K562 (cell line): ENCODE results near the gene DOCK8. TPM values are rescaled to one million over a fixed set of nuclear protein-coding genes. Genes with fewer than 3 reads are reported as not detected.
A peak's percentile ranks its signal among the peaks of the same experiment; 100 is the strongest.

Experiments
- ATAC-seq: fragments of 200-7000 bp; cut with Tn5 transposase; 3 replicates; pipeline ENCODE4 v1.9.1; 2020; ENCODE audit warnings: moderate library complexity
- BruUV-seq: library from RNA; stranded (reverse); fragments of 400-500 nt; replicated peaks from 2 replicates; lab custom pipeline; 2021; lab: Mats Ljungman, UMichigan
- CTCF ChIA-PET: fragments of 300-600 bp; formaldehyde crosslinking; extraction: SDS; loops from one replicate; lab custom pipeline; 2021; ENCODE audit warnings: low intra/inter-chr PET ratio; lab: Yijun Ruan, JAX
- POLR2A ChIA-PET: fragments of 300-600, 350-650 bp; sonication (Branson Sonifier 250); formaldehyde crosslinking; extraction: SDS; loops from one replicate; lab custom pipeline; 2021; ENCODE audit warnings: antibody characterized with exemption, inconsistent platforms; lab: Yijun Ruan, JAX
- DNase-seq, 4 experiments: peaks; one replicate each; pipeline versions ENCODE4 v3.0.0 to v3.0.0-alpha.2; 2011 to 2018; ENCODE audit warnings: low spot score in 3 of 4, mixed read lengths in 3 of 4; ENCODE audit errors: extremely low read depth in 1 of 4
- FAIRE-seq: peaks from 2 replicates; lab custom pipeline; 2011; peaks lifted over from hg19 to GRCh38; lab: Jason Lieb, UNC
- H2AFZ ChIP-seq: 2 replicates; pipeline ENCODE4 v1.6.0; 2011; ENCODE audit warnings: low read depth, low read length, control low read depth, inconsistent platforms
- H3K27ac ChIP-seq: fragments of 200-600 bp; 3 replicates; pipeline ENCODE4 v1.8.0; 2011; ENCODE audit warnings: low read depth, mild to moderate bottlenecking, control low read depth, inconsistent platforms, low read length, moderate library complexity, mixed read lengths; ENCODE audit errors: extremely low read depth
- H3K27me3 ChIP-seq, 2 experiments: fragments of 300-600 bp in 1 of 2; 2 replicates in 1 of 2; 3 replicates in 1 of 2; pipeline versions ENCODE4 v1.6.0 to v1.8.0; 2011; ENCODE audit warnings: inconsistent platforms in 2 of 2, low read length in 2 of 2, mild to moderate bottlenecking in 1 of 2, mixed read lengths in 1 of 2, moderate library complexity in 1 of 2; ENCODE audit not compliant: control insufficient read depth in 2 of 2, insufficient read depth in 2 of 2
- H3K36me3 ChIP-seq: fragments of 300-600 bp; 3 replicates; pipeline ENCODE4 v1.8.0; 2011; ENCODE audit warnings: mild to moderate bottlenecking, low read length, inconsistent platforms; ENCODE audit not compliant: control insufficient read depth, insufficient read depth
- H3K4me1 ChIP-seq, 2 experiments: fragments of 200-600 bp in 1 of 2; replicated peaks in 1 of 2; 2 replicates in 1 of 2; 3 replicates in 1 of 2; pipeline versions ENCODE4 v1.5.1 to v1.8.0; 2011; ENCODE audit warnings: inconsistent platforms in 2 of 2, low read length in 2 of 2, mild to moderate bottlenecking in 1 of 2, mixed read lengths in 1 of 2, moderate library complexity in 1 of 2; ENCODE audit not compliant: control insufficient read depth in 2 of 2, insufficient read depth in 2 of 2
- H3K4me2 ChIP-seq: 2 replicates; pipeline ENCODE4 v1.6.1; 2011; ENCODE audit warnings: low read length, control low read depth, inconsistent platforms, mixed read lengths; ENCODE audit not compliant: insufficient read depth
- H3K4me3 ChIP-seq: fragments of 200-600 bp; sonication (generic), shearing (Covaris generic); 2 replicates; pipeline ENCODE4 v1.5.1; 2016; ENCODE audit warnings: control low read depth, inconsistent platforms
- H3K79me2 ChIP-seq: fragments of 200-600 bp; 3 replicates; pipeline ENCODE4 v1.8.0; 2011; ENCODE audit warnings: low read length, inconsistent platforms; ENCODE audit not compliant: control insufficient read depth, insufficient read depth
- H3K9ac ChIP-seq, 2 experiments: 2 replicates each; pipeline versions ENCODE4 v1.6.0 to v1.6.1; 2011; ENCODE audit warnings: low read depth in 2 of 2, low read length in 2 of 2, control low read depth in 1 of 2, inconsistent platforms in 1 of 2, mild to moderate bottlenecking in 1 of 2, mixed read lengths in 1 of 2; ENCODE audit not compliant: insufficient read depth in 1 of 2
- H3K9me1 ChIP-seq: one replicate; pipeline ENCODE4 v1.6.0; 2011; ENCODE audit warnings: inconsistent platforms, mild to moderate bottlenecking, low read length, moderate library complexity; ENCODE audit not compliant: control insufficient read depth, insufficient read depth
- H3K9me3 ChIP-seq: replicated peaks from 2 replicates; pipeline ENCODE4 v1.5.1; 2011; ENCODE audit warnings: low read depth, low read length, inconsistent platforms; ENCODE audit not compliant: control insufficient read depth, insufficient read depth
- H4K20me1 ChIP-seq: replicated peaks from 2 replicates; pipeline ENCODE4 v1.6.1; 2011; ENCODE audit warnings: low read length, inconsistent platforms, mixed read lengths; ENCODE audit not compliant: control insufficient read depth, insufficient read depth
- ARID2 ChIP-seq: fragments of 450-650 bp; IDR thresholded peaks from 2 replicates; pipeline ENCODE4 v1.6.1; 2017; ENCODE audit warnings: antibody characterized with exemption, mild to moderate bottlenecking
- BCLAF1 ChIP-seq, 2 experiments: fragments of 450-650 bp in 1 of 2; IDR thresholded peaks; 2 replicates each; pipeline ENCODE4 v1.6.1; 2011 to 2017; ENCODE audit warnings: low read depth in 2 of 2, antibody characterized with exemption in 1 of 2, borderline replicate concordance in 1 of 2, low read length in 1 of 2, mild to moderate bottlenecking in 1 of 2, mixed read lengths in 1 of 2; ENCODE audit not compliant: control insufficient read depth in 1 of 2
- CBFA2T2 ChIP-seq: fragments of 450-650 bp; conservative IDR thresholded peaks from 2 replicates; pipeline ENCODE4 v1.6.1; 2017; ENCODE audit warnings: mild to moderate bottlenecking
- FOXA3 ChIP-seq, 2 experiments: fragments of 450-650 bp in 1 of 2; sonication (generic) in 1 of 2; formaldehyde crosslinking; IDR thresholded peaks in 1 of 2; conservative IDR thresholded peaks in 1 of 2; 2 replicates each; pipeline versions ENCODE4 v1.4.0 to v1.8.0; 2020 to 2022; ENCODE audit warnings: mild to moderate bottlenecking in 2 of 2, missing genetic modification reagents in 1 of 2
- NONO ChIP-seq, 2 experiments: fragments of 200-400 bp in 1 of 2; fragments of 450-650 bp in 1 of 2; formaldehyde crosslinking in 1 of 2; IDR thresholded peaks; 2 replicates each; pipeline ENCODE4 v1.6.1; 2017; ENCODE audit warnings: low read depth in 2 of 2, mild to moderate bottlenecking in 2 of 2, moderate library complexity in 2 of 2, low read length in 1 of 2
- NR1H2 ChIP-seq: sonication (generic); formaldehyde crosslinking; IDR thresholded peaks from 2 replicates; pipeline ENCODE4 v1.4.0; 2020; ENCODE audit warnings: mild to moderate bottlenecking, missing genetic modification reagents
- NR2C1 ChIP-seq, 2 experiments: fragments of 450-650 bp; IDR thresholded peaks; 2 replicates each; pipeline ENCODE4 v1.6.1; 2017; ENCODE audit warnings: mild to moderate bottlenecking in 2 of 2, antibody characterized with exemption in 1 of 2, inconsistent platforms in 1 of 2, missing compliant biosample characterization in 1 of 2, missing genetic modification characterization in 1 of 2
- ZBTB26 ChIP-seq: fragments of 450-650 bp; formaldehyde crosslinking; IDR thresholded peaks from 2 replicates; pipeline ENCODE4 v1.4.0; 2022; ENCODE audit warnings: missing genetic modification characterization
- ZBTB43 ChIP-seq: sonication (generic); formaldehyde crosslinking; IDR thresholded peaks from 2 replicates; pipeline ENCODE4 v1.8.0; 2023; ENCODE audit warnings: mild to moderate bottlenecking, missing genetic modification reagents
- ZNF512 ChIP-seq: IDR thresholded peaks from 2 replicates; pipeline ENCODE4 v1.6.1; 2016; ENCODE audit warnings: missing genetic modification characterization, missing compliant biosample characterization
- ZNF551 ChIP-seq: fragments of 250-450 bp; sonication (Bioruptor Pico); IDR thresholded peaks from 2 replicates; pipeline ENCODE4 v1.5.0; 2021; ENCODE audit warnings: mild to moderate bottlenecking, moderate library complexity
- WGBS: fragments of 100-300 bp; shearing (Covaris generic); methylation state at CpG from one replicate; pipeline ENCODE4 v1.1.6; 2016; ENCODE audit warnings: low coverage, mixed read lengths; ENCODE audit not compliant: insufficient coverage; ENCODE audit errors: missing lambda C conversion rate; 5-methylcytosine and 5-hydroxymethylcytosine counted together
- in situ Hi-C: fragments of 300-500 bp; cut with MboI; formaldehyde crosslinking; loops from 4 replicates; pipeline ENCODE4 v1.15.0; 2018; ENCODE audit warnings: inconsistent platforms, mixed read lengths
- intact Hi-C: fragments of 100-400 bp; cut with micrococcal nuclease; formaldehyde crosslinking; loops from 2 replicates; pipeline ENCODE4 v1.14.2; 2022
- polyA plus RNA-seq, 8 experiments: library from polyadenylated mRNA; depleted of rRNA in 4 of 8; stranded (reverse) in 5 of 8; unstranded in 3 of 8; fragments of >200 nt; fragmentation: Nextera tagmentation in 2 of 8; fragmentation: Illumina TruSeq in 1 of 8; extraction: Ambion mirVana in 2 of 8; extraction: Trizol in 1 of 8; gene quantifications; 2 replicates each; pipeline versions ENCODE4 v1.2.1 to v1.2.3, GENCODE V29; 2011 to 2014; ENCODE audit warnings: inconsistent platforms in 1 of 8, missing spikeins in 1 of 8
- total RNA-seq, 7 experiments: library from RNA; depleted of rRNA in 6 of 7; stranded (reverse); fragments of >200 nt in 6 of 7; fragmentation: Illumina TruSeq in 2 of 7; extraction: Trizol in 2 of 7; gene quantifications; 2 replicates each; pipeline versions ENCODE4 v1.2.1 to v1.2.3, GENCODE V29; 2011 to 2021; ENCODE audit warnings: low replicate concordance in 1 of 7

DOCK8 gene
- total and polyA plus RNA-seq, 9 of the 15 experiments (the other 6 are each of a cell fraction or from before 2014, with no cell fraction given): 14.4 to 53.8 (median 25.1) TPM

- POLR2A ChIA-PET: no interaction called here
- peak overlapping the region; percentile 12; the same call in 2 of the 3 replicates for H3K27ac ChIP-seq
- in situ Hi-C loops: no loop called here
- H3K4me2 ChIP-seq: no peak overlapping the region
- H3K27me3 ChIP-seq: no peaks in the 10 kb centered on the region
- H3K79me2 ChIP-seq: peaks cover 5% of the 10 kb centered on the region; the same call in 2 of the 3 replicates
- 39% methylated on average over 2 of the region's 2 CpGs for WGBS
- no peak overlapping the region for H3K9ac ChIP-seq
- no TSS peak for BruUV-seq
- H4K20me1 ChIP-seq: no peaks in the 10 kb centered on the region
- intact Hi-C loops: no loop called here
- DNase-seq: no peak
- FAIRE-seq: no peak
- no peak overlapping the region for H3K4me3 ChIP-seq
- no peaks in the 10 kb centered on the region for H3K9me3 ChIP-seq
- H3K9me1 ChIP-seq: no peaks in the 10 kb centered on the region
- H2AFZ ChIP-seq: no peak overlapping the region
- ATAC-seq: no peak
- H3K36me3 ChIP-seq: no peaks in the 10 kb centered on the region
- peaks cover 18 to 41% of the 10 kb centered on the region in 2 experiments; a peak in 4 of 5 replicates for H3K4me1 ChIP-seq
- CTCF ChIA-PET: no interaction called here
- no peak for TF ChIP-seq NR1H2 (CRISPR knock-in tag)
- no peak for TF ChIP-seq BCLAF1 (IDR thresholded peaks at IDR 0.05; ENCODE audit: borderline replicate concordance in 1 of 2, control insufficient read depth in 1 of 2, low read depth in 2 of 2, low read length in 1 of 2)
- peak; percentile 69 for TF ChIP-seq ZNF512 (tag)
- no peak for TF ChIP-seq ARID2
- TF ChIP-seq ZBTB43: no peak
- no peak for TF ChIP-seq NONO (IDR thresholded peaks at IDR 0.05; ENCODE audit: low read depth in 2 of 2, low read length in 1 of 2)
- TF ChIP-seq ZBTB26 (CRISPR knock-in tag): peak; percentile 44; the same call in 1 of the 2 replicates
- no peak for TF ChIP-seq FOXA3 (CRISPR knock-in tag; conservative IDR thresholded peaks at IDR 0.05 in 1 of 2, IDR thresholded peaks at IDR 0.05 in 1 of 2)
- TF ChIP-seq NR2C1 (IDR thresholded peaks at IDR 0.05): 0 out of 2 replicates have a peak, but pooled peaks have one; percentile 21
- TF ChIP-seq NR2C1 (tag; IDR thresholded peaks at IDR 0.05): no peak
- no peak for TF ChIP-seq CBFA2T2
- TF ChIP-seq ZNF551 (CRISPR knock-in tag): no peak
These were observed 33.8 kb downstream of the DOCK8 start for GRCh38 chr9:248278-248961.
